K562 (cell line): ENCODE measurements around the gene ASF1B. TPM values are rescaled to one million over a fixed set of nuclear protein-coding genes. Genes with fewer than 3 reads are reported as not detected.

ENCODE experiments used
- CSDE1 ChIP-seq, 2 experiments: fragments of 450-650 bp; IDR thresholded peaks; 2 replicates each; pipeline ENCODE4 v1.6.1; 2016; ENCODE audit warnings: mild to moderate bottlenecking in 1 of 2
- ETS2 ChIP-seq: IDR thresholded peaks from 2 replicates; pipeline ENCODE4 v1.6.1; 2016; ENCODE audit warnings: borderline replicate concordance, missing genetic modification characterization, mild to moderate bottlenecking, moderate library complexity, missing compliant biosample characterization; ENCODE audit not compliant: poor library complexity, severe bottlenecking
- ETV5 ChIP-seq: sonication (generic); formaldehyde crosslinking; IDR thresholded peaks from 2 replicates; pipeline ENCODE4 v1.4.0; 2020; ENCODE audit warnings: low read depth, mild to moderate bottlenecking, missing genetic modification reagents
- GMEB1 ChIP-seq: fragments of 250-450 bp; sonication (Bioruptor Pico); IDR thresholded peaks from 2 replicates; pipeline ENCODE4 v1.4.0; 2020; ENCODE audit warnings: mild to moderate bottlenecking
- HDAC1 ChIP-seq, 2 experiments: fragments of 450-650 bp; IDR thresholded peaks; 2 replicates each; pipeline ENCODE4 v1.6.1; 2016 to 2017; ENCODE audit warnings: inconsistent platforms in 1 of 2, mild to moderate bottlenecking in 1 of 2, moderate library complexity in 1 of 2
- HNRNPK ChIP-seq: fragments of 200-400 bp; formaldehyde crosslinking; IDR thresholded peaks from one replicate; pipeline ENCODE4 v1.6.1; 2018; ENCODE audit warnings: mild to moderate bottlenecking, low read depth, low read length; ENCODE audit not compliant: poor library complexity, severe bottlenecking
- IFI16 ChIP-seq: fragments of 250-450 bp; sonication (Bioruptor Pico); IDR thresholded peaks from 2 replicates; pipeline ENCODE4 v2.1.2; 2022; ENCODE audit warnings: mild to moderate bottlenecking, inconsistent platforms
- KLF16 ChIP-seq: IDR thresholded peaks from 2 replicates; pipeline ENCODE4 v1.6.1; 2016; ENCODE audit warnings: antibody characterized with exemption
- MECOM ChIP-seq: fragments of 250-450 bp; sonication (Bioruptor Pico); IDR thresholded peaks from 2 replicates; pipeline ENCODE4 v1.8.0; 2022; ENCODE audit warnings: inconsistent platforms
- RBBP5 ChIP-seq: fragments of 200-600 bp; sonication (generic); IDR thresholded peaks from 2 replicates; pipeline ENCODE4 v1.6.1; 2012; ENCODE audit warnings: borderline replicate concordance, mild to moderate bottlenecking, low read length, control low read depth, inconsistent platforms; ENCODE audit not compliant: insufficient read depth, poor library complexity, severe bottlenecking
- RBFOX2 ChIP-seq: fragments of 200-400 bp; formaldehyde crosslinking; IDR thresholded peaks from 2 replicates; pipeline ENCODE4 v1.6.1; 2017; ENCODE audit warnings: low read depth, mild to moderate bottlenecking, low read length, moderate library complexity
- SAFB2 ChIP-seq: fragments of 200-400 bp; formaldehyde crosslinking; IDR thresholded peaks from 2 replicates; pipeline ENCODE4 v1.6.1; 2018; ENCODE audit warnings: borderline replicate concordance, low read length, low read depth, moderate library complexity; ENCODE audit not compliant: severe bottlenecking
- SIN3B ChIP-seq: fragments of 450-650 bp; IDR thresholded peaks from 2 replicates; pipeline ENCODE4 v1.6.1; 2017; ENCODE audit warnings: low read depth, mild to moderate bottlenecking, moderate library complexity
- VEZF1 ChIP-seq: fragments of 200-800 bp; sonication (Bioruptor generic); IDR thresholded peaks from 2 replicates; pipeline ENCODE4 v1.6.1; 2017; ENCODE audit warnings: missing genetic modification characterization, missing compliant biosample characterization
- ZBTB12 ChIP-seq: fragments of 250-450 bp; sonication (Bioruptor Pico); IDR thresholded peaks from 2 replicates; pipeline ENCODE4 v1.4.0; 2020
- ZFP36 ChIP-seq: fragments of 150-350 bp; IDR thresholded peaks from 2 replicates; pipeline ENCODE4 v1.6.1; 2018; ENCODE audit warnings: low read length, low read depth; ENCODE audit not compliant: partially characterized antibody
- ZFX ChIP-seq: sonication (generic); formaldehyde crosslinking; IDR thresholded peaks from 2 replicates; pipeline ENCODE4 v1.8.0; 2022; ENCODE audit warnings: mild to moderate bottlenecking, missing genetic modification reagents, moderate library complexity
- ZNF24 ChIP-seq: fragments of 450-650 bp; IDR thresholded peaks from 2 replicates; pipeline ENCODE4 v1.6.1; 2016
- ZNF668 ChIP-seq: fragments of 250-450 bp; sonication (Bioruptor Pico); IDR thresholded peaks from 2 replicates; pipeline ENCODE4 v1.8.0; 2022; ENCODE audit warnings: mild to moderate bottlenecking, inconsistent platforms
- polyA plus RNA-seq, 8 experiments: library from polyadenylated mRNA; depleted of rRNA in 4 of 8; stranded (reverse) in 5 of 8; unstranded in 3 of 8; fragments of >200 nt; fragmentation: Nextera tagmentation in 2 of 8; fragmentation: Illumina TruSeq in 1 of 8; extraction: Ambion mirVana in 2 of 8; extraction: Trizol in 1 of 8; gene quantifications; 2 replicates each; pipeline versions ENCODE4 v1.2.1 to v1.2.3, GENCODE V29; 2011 to 2014; ENCODE audit warnings: inconsistent platforms in 1 of 8, missing spikeins in 1 of 8
- total RNA-seq, 7 experiments: library from RNA; depleted of rRNA in 6 of 7; stranded (reverse); fragments of >200 nt in 6 of 7; fragmentation: Illumina TruSeq in 2 of 7; extraction: Trizol in 2 of 7; gene quantifications; 2 replicates each; pipeline versions ENCODE4 v1.2.1 to v1.2.3, GENCODE V29; 2011 to 2021; ENCODE audit warnings: low replicate concordance in 1 of 7

Gene ASF1B
- total and polyA plus RNA-seq, 9 of the 15 experiments (the other 6 are each of a cell fraction or from before 2014, with no cell fraction given) = 6.0 to 69.4 (median 53.3) TPM

- no peak for TF ChIP-seq HNRNPK
- TF ChIP-seq ZBTB12 (CRISPR knock-in tag) = no peak
- no peak for TF ChIP-seq SAFB2
- TF ChIP-seq HDAC1 (IDR thresholded peaks at IDR 0.05) = peak in 1 of 2 experiments; percentile 48; a peak in 1 of 4 replicates
- TF ChIP-seq SIN3B = no peak
- TF ChIP-seq RBBP5 = no peak
- TF ChIP-seq GMEB1 (CRISPR knock-in tag) = no peak
- TF ChIP-seq MECOM (CRISPR knock-in tag) = no peak
- no peak for TF ChIP-seq KLF16
- TF ChIP-seq RBFOX2 = peak; percentile 59
- no peak for TF ChIP-seq ZFP36
- TF ChIP-seq ETV5 (CRISPR knock-in tag) = no peak
- TF ChIP-seq ZNF24 = no peak
- no peak for TF ChIP-seq IFI16 (CRISPR knock-in tag)
- no peak for TF ChIP-seq ZFX (CRISPR knock-in tag)
- TF ChIP-seq VEZF1 (CRISPR knock-in tag) = peak; percentile 33
- TF ChIP-seq CSDE1 (IDR thresholded peaks at IDR 0.05) = no peak
- no peak for TF ChIP-seq ETS2 (tag)
- no peak for TF ChIP-seq ZNF668 (CRISPR knock-in tag)
Observed at GRCh38 chr19:14085309-14085995, 50.9 kb downstream of the ASF1B start, which contains the start of gene C19orf67 (continued).
